IPS DF 4.7 (cell line): ENCODE measurements around the gene FLT3.

Source experiments
- DNase-seq: peaks from one replicate; pipeline ENCODE4 v3.0.0-alpha.2; 2013; ENCODE audit warnings: low spot score; ENCODE audit errors: extremely low read depth

The FLT3 gene

DNA sequence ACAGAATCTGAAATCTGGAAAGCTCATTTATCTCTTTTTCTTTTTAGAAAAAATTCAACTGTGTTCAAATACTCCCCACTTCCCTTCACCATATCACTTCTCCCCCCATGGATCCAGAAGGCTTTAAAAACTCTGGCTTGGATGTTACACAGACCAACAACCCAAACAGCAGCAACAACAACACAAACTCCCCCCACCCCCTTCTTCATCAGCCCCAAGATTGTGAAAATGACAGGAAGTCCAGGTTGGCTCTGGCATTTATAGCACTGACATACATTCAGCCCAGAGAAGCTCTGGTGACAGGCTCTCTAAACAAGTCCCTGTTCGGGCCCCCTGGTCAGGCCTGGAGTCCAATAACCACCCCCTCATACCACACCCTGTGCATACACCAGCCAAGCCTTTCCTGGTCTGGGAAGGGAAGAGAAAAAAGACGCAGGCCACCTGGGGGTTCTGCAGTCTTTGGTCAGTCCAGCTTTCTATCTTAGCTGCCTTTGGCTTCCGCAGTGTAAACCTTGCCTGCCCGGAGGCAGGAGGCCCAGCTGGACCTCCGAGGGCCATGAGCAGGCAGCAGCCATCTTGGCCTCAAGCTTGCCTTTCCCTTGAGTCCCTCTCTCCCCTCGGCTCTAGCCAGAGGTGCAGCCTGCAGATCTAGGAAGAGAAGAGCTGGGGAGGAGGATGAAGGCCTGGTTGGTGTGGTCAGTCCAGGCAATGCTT, 138.1 kb downstream of the FLT3 start:
- DNase-seq, result no peak

DNA sequence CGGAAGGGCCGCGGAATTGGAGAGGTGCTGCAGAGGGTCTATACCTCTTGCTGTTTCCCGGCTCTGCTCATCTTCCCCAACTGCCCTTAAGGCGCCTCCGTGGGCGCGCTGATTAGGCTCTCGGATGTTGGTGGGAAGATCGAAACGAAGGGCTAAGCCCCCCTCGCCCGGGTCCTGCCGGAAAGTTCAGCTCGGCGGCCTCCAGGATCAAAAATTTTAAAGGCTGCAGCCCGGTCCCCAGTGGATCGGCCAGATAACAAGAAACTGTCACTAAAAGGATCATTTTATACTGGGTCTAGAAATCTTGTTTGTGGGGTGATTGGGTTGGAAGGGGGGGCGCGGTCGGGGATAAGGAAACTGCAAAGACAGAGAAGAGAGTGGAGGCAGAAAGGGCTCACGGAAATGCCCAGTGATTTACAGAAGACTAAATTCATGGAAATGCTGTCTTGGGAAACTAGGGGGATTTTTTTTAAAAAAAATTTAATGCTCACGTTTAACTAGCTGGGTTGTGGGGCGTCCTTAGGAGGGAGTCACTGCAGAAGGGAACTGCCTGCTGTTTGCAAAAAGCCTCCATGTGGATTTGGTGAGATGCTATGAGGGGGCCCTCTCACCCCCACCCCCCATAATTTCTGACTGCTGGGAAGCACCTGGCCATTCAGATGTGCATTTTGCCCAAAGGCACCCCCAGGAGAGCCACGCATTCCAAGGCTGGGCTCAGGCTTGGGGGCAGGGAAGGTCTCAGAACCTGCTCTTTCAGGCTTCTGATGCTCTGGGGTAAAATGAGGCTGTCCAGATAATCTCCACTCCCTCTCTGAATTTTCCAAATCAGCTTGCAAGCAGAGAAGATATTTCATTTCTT, 138.9 kb downstream of the FLT3 start:
- DNase-seq, result no peak

- no peak for DNase-seq
Measured at GRCh38 chr13:27960362-27961226, 139.8 kb downstream of the FLT3 start.

DNA sequence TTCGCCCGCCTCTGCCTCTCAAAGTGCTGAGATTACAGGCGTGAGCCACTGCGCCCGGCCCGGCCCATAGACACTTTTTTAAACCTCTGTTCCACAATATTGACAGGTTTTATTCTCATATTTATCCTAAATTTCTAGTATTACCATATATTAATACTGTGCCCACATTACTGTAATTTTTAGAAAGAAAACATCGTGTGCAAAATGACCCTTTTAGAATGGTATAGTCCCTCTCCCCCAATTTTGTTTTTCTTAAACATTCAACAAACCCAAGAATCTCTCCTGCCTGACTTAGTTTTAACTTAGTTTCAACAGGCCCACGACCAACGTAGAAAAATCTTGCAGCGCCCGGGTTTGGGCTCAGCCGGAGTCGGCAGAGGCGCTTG, 140.4 kb downstream of the FLT3 start:
- no peak for DNase-seq

- no peak for DNase-seq
Measured at GRCh38 chr13:27956576-27957300, 143.6 kb downstream of the FLT3 start.

- no peak for DNase-seq
Measured at GRCh38 chr13:27955014-27955591, 145.3 kb downstream of the FLT3 start.

DNA sequence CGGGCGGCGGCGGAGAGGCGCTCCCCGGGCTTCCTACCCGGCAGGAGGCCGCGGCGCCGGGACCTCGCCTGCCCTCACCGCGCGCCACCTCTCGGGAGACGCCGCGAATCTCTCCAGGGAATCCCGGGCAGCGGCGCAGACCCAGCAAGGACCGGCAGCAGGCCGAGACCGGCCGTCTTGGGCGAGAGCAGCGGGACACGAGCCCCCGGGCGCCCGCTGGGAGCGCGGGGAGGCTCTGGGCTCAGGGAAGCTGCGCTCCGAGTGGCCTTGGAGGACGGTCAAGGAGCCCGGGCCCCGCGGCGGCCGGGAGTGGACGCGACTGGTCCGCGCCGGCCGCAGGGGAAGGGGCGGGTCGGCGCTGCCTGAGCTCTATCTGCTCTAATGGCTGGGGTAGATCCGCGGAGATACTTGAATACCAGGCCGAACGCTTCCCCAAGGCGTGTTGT, 145.9 kb downstream of the FLT3 start:
- no peak for DNase-seq

- DNase-seq, result no peak
Measured at GRCh38 chr13:27953676-27954405, 146.5 kb downstream of the FLT3 start.
